Hepatic stellate cell (primary cell): ENCODE data around the gene KCNAB2.
"Not testable (repeated sequence)": the region's sequence is repeated elsewhere in the genome, so short reads cannot be mapped to it uniquely, and the experiment has no call there.

Experiments used
- DNase-seq: peaks from one replicate; pipeline ENCODE4 v3.0.0; 2011; ENCODE audit warnings: low spot score

Gene KCNAB2

DNA sequence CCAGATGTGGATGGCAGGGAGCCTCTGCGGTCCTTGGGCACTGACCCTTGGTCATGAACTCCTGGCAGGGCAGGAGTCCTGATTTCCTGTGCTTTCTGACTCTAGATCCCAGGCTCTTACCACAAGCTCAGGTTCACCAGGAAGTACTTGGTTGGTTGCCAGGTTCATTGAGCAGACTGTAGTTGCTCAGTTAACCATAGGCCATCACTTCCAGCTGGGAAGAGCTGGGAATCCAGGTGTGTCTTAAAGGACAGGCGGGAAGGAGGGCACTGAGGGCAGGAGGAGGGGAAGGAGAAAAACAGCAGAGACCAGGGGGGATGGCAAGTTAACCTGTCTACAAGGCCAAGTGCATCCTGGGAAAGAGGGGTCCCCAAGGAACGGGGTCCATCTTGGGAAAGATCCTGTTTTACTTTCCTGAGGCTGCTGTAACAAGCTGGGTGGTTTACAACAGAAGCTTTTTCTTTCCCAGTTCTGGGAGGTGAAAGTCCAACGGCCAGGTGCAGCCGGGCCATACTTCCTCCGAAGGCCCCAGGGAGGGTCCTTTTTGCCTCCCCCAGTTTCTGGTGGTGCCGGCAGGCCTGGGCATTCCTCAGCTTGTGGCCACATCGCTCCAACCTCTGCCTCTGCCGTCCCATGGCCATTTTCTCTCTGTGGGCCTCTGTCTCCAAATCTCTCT is 11.6 kb downstream of the KCNAB2 start:
- DNase-seq, result no peak

DNA sequence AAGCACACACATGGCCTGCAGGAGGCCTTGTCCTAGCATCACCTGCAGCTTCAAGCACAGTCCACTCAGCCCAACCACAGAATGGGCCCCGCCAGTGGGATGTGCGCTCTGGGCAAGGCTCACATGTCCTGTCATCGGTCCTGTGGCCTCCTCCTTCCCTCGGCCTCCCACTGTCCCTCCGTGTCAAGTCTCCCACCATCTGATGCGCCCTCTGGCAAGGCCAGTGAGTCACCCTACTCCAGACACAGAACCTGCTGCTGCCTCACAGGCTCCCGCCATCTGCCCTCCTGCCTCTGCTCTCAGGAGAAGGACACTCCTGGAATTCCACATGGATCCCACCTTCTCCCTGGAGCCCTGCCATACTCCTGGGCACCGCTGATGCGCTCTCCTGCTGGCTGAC is 14.2 kb downstream of the KCNAB2 start:
- DNase-seq, result no peak

DNA sequence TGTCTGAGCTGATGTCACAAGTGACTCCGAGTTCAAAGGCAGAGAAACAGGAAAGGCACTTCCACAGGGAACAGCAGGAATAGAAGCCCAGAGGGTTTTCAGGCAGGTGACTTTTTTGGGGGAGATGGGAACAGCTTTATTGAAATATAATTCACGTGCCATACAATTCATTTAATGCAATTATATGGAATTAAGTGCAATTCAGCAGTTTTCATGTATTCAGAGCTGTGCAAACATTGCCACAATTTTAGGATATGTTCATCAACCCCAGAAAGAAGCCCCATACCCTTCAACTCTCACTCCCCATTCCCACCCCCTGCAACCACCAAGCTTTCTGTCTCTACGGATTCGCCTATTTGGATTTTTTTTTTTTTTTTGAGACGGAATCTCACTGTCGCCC is 17.0 kb downstream of the KCNAB2 start:
- DNase-seq, result no peak

DNA sequence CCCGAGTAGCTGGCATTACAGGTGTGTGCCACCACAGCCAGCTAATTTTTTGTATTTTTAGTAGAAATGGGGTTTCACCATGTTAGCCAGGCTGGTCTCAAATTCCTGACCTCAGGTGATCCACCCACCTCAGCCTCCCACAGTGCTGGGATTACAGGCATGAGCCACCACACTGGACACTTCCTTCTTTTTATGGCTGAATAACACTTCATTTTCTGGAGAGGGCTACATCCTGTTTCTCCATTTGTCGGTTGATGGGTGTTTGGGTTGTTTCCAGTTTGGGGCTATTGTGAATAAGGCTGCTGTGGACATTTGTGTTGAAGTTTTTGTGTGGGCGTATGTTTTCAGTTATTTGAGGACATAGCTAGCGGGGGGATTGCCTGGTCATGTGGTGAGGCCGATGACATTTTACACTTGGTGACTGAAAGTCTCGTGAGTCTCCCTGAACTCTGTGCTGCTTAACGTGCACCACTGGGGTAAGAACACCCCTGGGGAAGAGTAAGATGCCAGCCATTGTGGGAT is 17.9 kb downstream of the KCNAB2 start:
- not testable (repeated sequence) for DNase-seq

DNA sequence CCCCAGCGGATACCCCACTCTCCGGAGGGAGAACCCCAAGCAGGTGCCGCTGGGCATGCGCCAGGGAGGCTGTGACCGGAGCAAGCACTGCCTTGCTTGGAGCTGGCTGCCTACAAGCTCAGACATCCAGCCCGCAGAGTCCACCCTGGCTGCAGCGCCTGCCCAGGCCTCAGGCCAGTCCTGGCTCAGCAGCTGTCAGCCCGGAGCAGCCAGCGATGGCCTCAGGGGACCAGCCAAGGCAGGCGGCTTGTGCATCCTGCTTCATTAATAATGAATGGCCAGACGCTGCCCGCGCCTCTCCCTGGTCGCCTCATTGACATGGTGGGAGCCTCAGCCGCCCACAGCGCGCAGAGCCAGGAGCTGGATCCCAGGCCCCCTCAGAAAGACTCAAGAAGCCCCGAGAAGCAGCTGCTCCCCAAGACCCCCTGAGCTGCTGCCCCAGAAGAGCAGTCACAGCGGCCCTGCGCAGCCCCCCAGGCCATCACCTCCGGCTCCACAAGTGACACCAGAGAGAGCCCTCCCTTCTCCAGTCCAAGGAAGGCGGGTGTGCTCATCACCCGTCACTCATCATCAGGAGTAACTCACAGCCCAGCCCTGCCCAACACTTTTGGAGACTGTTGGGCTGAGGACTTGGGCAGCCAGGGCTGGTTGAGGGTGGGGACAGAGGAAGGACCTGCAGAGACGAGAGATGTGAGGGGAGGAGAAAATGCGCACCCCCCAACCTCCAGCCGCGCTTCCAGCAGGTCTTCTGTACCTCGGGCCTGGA is 19.6 kb downstream of the KCNAB2 start:
- DNase-seq, result no peak

DNA sequence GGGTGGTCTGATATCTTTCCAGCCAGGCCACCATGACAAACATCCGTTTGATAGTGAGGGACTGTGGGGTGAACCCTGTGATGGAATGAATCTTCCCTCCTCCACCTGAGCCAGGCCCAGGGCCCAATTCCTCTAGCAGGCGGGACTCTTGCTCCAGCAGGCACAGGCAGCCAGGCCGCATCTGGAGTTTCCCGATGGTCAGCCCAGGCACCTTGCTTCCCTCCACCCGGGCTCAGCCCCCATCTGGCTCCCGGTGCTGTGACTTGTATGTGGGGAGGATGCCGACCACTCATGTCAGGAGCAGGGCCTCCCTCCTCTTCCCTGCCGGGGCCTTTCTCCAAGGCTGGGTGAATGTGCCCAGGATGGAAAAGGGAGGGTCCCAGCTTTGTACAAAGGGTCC is 21.0 kb downstream of the KCNAB2 start:
- DNase-seq, result no peak

DNA sequence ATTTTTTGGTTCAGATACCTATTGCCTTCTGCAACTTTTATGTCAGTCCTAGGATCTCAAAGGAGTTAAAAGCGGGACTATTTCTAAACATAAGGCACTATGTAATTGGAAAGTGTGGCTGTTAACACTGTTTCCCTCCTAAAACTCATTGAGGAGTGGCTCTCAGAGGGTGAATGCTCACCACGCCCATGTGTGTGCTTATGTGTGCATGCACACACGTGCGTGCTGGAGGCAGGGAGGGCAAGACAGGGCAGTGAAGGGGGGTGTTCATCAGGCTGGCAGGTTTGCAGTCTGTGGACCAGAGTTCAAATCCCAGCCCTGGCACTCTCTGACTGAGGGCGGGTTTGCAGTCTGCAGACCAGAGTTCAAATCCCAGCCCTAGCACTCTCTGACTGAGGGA is 22.4 kb downstream of the KCNAB2 start:
- no peak for DNase-seq

DNA sequence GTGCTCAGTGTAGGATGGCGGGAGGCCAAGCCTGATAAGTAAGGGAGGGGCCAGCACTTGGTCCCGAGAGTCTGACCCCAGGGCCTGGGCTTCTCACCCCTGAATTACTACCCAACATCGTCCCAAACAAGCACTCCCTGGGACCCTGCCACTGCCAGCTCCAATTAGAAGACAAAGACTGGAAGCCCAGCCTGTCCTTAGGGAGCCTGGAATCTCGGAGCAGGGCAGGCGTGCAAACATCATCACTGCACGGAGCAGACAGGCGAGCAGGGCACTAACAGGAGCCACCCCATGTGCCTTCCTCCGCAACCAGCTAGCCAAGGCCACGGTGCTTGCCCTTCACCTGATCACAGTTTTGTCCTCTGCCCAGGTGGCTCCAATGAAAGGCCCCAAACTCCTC is 23.2 kb downstream of the KCNAB2 start:
- no peak for DNase-seq

DNA sequence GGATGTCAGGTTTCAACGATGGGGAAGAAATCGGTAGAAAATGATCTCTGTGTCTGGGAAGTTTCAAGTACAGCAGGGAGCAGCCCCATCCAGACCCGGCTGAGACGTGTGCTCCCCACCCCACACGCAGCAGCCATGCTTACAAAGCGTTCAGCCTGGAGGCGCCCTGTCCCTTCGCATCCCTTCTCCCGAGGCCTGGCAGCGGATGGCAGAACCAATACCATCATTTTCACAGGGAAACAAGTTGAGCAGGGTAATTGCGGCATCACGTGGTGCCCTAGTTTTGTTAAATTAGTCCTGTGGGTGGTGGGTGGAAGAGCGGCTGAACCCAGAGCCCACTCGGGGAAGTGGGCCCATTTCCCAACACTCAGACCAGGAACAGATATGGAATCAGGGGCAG is 23.9 kb downstream of the KCNAB2 start:
- no peak for DNase-seq

DNA sequence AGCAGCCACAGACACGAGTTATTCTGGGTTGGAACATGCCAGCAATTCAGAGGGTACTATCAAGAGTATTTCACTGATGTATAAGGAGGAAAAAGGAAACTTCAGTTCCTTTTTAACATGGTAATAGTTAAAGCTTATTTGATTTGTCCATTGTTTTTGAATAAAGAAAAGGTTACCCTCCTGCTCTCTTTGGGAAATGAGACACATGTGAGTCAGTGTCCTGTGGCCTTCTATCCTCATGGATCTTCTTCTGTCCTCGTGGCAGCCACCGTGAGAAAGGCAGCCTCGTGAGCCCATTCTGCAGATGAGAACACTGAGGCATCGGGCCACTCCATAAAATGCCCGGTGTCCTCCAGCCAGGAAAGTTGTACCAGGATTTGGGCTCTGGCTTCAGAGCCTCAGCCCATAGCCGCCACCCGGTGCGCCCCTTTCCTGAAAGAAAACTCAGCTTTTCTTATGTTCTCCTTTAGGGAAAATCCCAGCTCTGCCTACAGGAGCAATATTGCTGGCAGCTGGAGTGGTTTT is 24.8 kb downstream of the KCNAB2 start:
- DNase-seq, result no peak

DNA sequence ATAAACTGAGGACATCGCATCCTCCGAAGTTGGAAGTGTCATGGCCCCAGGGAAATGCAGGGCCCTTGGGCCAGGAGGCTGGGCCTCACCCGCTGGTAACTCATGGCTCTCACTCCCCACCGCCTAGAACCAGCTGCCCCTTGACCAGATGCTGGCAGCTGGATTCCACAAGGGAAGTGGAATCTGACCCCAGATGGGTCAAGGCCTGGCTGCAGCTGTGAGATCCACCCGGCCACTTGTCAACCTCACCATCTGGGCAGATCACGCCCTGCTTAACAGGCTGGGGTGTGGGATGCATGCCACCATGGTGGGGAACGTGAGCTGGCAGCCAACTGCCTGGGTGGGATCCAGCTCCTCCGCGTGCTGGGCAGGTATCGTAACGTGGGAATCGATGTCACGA is 25.5 kb downstream of the KCNAB2 start:
- no peak for DNase-seq

DNA sequence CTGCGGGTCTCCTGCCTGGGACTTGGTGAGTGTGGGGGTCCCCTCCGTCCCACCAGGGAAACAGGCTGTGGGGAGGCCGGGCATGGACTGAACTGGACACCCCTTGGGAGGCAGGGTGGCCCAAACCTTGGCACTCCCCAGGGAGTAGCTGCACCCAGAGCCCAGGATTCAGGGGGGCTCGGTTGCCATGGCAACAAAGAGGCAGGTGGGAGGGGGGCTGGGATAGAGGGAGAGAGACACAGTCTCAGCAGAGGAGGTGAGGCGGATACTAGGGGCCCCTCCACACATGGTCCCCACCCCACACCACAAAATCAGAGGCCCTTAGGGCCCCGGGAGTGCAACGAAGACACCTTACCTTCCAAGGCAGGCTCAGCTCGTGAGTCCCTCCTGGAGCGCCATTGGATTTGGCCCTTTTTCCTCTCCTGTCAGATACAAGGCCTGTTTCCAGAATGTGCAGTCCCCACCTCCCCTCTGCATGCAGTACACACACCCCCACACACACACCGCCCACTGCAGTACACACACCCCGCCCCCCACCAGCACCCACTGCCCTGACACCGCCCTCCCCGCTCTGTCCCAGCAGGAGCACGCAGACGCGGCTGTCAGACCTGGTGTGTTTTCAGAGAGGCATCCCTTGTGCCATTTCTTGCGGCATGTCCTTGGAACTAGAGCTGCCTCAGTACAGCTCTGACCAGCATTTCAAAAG is 27.2 kb downstream of the KCNAB2 start:
- no peak for DNase-seq

DNA sequence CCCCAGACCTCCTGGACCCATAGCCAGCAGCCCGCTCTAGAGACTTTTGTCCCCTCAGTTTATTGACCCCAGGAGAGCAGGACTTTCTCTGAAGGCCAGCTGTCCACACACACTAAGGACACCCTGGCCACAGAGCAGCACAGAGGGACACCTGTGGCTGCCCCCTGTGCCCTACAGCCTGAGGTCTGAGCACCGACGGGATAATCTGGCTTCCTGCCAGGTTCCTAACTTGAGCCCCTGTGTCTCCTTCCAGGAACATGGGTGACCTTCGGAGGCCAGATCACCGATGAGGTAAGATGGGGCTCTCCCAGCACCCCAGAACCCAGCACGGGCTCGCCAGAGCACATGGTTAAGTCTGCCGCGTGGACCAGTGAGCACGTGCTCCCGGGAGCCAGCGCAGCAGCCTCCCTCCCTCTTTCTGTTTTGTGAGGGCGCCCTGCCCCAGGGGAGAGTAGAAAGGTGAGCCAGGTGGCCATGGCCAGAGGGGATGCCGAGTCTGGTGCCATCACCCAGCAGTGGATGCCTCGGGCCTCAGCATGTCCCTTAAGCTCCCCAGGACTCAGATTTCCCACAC is 27.9 kb downstream of the KCNAB2 start:
- no peak for DNase-seq

DNA sequence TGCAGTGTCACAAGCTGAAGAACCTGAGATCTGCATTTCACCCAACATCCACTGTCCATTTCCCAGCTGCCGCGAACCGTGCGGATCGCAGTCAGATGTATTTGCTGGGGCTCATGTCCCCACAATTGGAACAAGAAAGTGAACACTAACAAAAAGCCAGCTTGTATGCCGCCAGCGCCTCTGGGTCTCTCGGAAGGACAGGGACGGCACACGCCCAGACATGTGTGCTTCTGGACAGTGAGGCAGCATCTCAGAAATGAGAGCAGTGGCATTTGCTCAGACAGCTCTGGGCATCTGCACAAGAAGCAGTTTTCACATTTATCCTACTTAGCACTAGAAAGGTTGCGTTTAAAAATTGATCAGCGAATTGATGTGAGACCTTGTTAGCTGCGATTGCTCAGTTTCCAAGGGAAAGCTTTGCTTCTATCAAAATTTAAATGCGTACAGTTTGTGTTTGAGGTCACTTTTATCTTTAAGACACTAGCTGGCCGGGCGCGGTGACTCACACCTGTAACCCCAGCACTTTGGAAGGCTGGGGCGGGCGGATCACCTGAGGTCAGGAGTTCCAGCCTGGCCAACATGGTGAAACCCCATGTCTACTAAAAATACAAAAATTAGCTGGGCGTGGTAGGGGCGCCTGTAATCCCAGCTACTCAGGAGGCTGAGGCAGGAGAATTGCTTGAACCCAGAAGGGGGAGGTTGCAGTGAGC is 28.7 kb downstream of the KCNAB2 start:
- no peak for DNase-seq

DNA sequence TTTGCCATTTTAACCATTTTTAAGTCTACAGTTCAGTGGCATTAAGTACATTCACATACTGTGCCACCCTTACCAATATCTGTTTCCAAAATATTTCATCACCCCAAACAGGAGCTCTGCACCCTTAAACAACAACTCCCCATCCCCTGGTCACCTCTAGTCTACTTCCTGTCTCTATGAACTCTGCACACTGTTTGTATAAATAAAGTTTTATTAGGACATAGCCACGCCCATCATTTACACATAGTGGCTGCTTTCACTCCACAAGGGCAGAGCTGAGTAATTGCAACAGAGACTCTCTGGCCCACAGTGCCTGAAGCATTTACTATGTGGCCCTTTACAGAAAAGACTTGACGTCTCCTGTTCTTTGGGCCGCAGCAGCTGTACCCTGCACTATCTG is 30.1 kb downstream of the KCNAB2 start:
- DNase-seq, result no peak

DNA sequence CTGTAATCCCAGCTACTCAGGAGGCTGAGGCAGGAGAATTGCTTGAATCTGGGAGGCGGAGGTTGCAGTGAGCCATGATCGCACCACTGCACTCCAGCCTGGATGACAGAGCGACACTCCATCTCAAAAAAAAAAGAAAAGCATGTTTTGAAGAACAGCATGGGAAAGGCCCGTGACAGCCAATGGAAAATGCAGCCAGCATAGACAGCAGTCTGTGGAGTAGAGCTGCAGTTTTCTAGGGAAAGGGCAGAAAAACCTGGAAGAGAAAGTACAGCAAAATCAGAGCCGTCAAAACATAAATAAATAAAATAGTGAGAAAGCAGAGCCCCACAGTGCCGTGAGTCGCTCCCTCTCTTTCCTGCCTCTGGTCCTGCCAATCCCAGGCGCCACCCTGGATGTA is 31.4 kb downstream of the KCNAB2 start:
- DNase-seq, result not testable (repeated sequence)

DNA sequence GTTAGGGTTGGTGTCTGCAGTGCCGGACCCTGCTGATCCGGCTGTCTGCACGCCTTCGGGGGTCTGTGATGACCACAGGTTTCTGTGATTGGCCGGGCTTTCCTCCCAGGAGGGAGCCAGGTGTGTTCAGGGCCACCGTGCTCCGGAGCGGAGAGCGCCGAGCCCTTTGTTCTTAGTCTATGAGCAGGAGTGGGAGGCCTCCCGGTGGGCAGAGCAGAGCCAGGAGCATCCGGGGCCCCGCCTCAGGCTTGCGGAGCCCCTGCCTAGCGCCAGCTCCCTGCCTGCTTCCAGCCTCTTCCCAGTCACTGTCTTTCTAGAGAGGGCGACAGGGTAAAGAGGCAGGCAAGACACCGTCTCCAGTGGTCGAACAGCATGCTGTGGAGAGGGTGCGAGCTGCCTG is 31.8 kb downstream of the KCNAB2 start:
- no peak for DNase-seq

DNA sequence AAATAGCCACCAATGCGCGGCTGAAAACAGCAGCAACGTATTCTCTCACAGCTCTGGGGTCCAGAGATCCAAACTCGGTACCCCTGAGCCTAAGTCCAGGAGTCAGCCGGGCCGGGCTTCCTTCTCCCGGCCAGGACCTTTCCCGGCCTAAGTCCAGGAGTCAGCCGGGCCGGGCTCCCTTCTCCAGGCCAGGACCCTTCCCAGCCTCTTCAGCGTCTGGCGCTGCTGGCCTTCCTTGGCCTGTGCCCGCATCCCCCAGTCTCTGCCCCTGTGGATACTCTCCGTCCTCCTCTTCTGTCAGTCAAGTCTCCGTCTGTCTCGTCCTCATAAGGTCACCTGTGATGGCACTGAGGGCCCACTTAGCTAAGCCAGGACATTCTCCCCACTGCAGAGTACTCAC is 32.2 kb downstream of the KCNAB2 start:
- DNase-seq, result no peak

DNA sequence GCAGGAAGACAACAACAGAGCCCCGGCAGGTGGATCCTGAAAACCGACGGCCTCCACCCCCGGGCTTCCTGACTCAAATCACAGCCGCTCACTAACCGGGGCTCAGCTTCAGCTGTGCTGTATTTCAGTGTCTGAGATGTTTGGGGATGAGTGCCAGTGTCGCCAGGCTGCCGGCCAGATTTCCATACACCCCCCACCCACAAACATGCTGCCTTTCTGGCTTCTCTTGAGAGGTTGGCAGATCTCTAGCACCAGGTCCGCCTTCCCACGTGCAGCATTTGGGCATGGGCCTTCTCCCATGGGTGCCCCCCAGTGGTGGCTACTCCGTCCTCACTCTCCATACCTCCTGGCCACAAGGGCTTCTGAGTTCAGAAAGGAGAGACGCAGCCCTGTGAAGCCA is 34.8 kb downstream of the KCNAB2 start:
- DNase-seq, result no peak

DNA sequence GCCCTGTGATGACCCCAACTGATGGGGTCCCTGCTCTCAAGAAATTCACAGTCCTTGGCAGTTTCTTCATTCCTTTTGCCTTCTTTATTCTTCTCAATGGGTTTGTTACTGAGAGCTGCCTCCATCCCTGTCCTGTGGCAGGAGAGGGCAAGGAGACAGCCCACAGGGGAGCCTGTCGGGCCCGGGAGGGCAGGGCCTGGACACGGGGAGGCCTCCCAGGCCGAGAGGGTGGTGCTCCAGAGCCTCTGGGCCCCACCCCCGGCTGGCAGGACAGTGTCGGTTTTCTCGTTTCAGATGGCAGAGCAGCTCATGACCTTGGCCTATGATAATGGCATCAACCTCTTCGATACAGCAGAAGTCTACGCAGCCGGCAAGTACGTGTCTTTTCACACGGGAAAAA is 36.2 kb downstream of the KCNAB2 start:
- no peak for DNase-seq

DNA sequence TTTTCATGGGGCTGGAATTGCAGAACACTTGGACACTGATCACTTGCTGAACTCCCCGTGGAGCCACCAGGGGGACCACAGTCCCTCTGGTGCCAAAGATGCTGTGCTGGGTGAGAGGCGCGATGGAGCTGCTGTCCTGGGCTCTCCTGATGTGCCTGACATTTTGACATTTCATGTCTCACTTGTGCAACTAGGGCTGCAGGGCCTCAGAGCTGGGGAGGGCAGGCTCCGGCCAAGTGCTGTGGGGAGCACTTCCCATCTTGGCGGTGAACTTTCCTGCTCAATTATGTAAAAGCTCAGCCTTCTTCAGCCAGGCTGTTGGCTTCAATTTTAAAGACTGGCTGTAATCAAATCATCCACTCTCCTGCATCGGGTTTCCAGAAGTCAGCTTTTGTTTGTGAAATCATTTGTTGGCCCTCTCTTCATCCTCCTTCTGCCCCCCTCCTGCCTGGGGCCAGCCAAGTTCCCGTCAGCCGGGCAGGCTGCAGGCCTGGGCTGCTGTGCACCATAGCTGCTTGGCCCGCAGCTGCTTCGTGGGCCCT is 36.8 kb downstream of the KCNAB2 start:
- peak; percentile 69 for DNase-seq

DNA sequence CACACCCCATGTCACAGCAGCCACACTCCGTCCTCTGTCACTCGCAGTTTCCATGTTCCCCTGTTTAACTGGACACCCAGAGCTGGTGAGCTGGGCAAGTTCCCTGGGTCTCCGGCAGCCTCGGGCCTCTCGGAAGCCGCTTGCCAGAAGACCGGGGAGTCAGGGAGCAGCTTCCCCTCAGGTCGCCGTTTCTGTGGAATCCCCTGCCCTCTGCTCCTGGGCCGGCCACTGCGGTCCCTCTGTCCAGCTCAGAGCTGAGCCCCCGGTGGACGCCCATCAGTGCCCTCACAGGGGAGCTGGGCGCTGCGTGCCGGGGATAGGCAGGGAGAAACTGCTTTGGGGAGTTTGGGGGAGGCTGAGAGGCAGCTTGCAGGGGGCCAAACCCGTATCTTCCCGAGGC is 37.7 kb downstream of the KCNAB2 start:
- DNase-seq, result no peak
